ENCODE data around the gene NAPEPLD.
"Not testable (repeated sequence)": the region's sequence is repeated elsewhere in the genome, so short reads cannot be mapped to it uniquely, and the experiment has no call there.

Gene NAPEPLD

DNA sequence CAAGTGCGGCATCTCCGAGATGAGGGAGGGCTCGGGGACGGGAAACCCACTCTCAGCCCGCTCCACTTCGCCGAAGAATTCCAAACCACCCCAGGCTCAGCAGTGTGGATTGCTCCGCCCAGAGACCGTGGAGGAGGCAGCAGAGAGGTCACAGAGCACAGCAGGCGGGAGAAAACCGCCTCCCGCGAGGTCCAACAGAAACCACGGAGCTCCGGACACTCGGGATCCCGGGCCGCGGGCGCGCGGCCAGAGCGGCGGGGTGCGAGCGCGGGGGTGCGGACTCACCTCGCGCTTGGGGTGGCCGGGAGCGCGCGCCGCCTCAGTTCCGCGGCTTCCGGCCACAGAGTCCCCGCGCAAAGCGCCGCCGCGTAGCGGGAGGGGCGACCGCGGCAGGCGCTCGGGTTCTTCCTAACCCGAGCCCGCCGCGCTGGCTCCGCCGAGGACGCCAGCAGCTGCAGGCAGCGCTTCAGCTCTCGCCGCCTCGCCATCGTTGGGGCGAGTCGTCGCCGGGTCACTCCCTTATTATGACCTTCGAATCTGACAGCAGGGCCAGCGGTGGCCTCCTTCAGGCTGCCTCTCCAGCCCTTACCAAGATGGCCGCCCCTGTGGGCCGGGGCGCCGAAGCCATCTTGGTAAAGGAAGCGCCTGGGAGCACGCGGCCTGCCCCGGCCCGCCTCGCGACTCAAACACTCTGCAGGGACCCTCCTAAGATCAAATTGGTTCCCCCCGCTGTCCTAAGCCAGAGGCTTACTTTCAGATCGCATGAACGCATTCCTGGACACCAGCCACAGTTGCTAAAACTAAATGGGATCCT, at the start of gene NAPEPLD:
TSS of gene NAPEPLD (minus strand) at position 106 of the 814 bp plus-strand sequence. CDS start 20,323 bp downstream, outside the sequence.
- peak; percentile 67 for DNase-seq (ENCODE audit: low read depth)

DNA sequence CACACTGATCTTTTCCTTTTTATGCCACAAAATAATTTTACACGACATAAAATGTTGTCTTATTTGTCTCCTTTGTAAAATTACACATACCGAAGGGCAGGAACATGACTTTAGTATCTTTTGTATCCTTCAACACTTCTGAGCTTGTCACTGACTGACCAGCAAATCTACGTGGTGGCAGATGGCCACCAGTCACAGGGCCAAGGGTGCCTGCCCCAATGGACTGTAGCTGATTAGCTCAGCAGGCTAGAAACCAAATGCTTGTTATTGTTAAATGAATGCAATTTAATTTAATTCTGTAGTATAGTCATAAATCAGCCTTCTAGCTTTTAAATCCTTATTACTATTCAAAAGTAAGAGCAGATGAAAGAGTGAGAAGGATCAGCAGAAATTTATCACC, 49.2 kb upstream of the NAPEPLD start:
- not testable (repeated sequence) for DNase-seq (ENCODE audit: low read depth)

DNA sequence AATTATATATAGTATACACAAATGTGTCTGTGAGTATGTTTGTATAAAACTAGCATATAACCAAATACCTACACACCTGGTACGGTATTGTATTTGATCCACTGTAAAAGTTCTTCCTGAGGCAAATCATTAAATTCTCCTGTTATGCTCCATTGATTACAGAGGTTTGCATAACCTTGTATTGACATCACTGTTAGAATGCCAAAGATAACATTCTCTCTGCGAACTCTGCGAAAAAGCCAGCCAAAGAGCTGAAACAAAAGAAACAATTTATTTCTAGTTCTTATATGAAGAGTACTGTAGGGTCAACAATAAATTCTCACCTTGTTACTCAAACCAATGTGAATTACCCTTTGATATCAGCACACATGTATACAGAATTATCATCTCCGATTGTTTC, 46.5 kb upstream of the NAPEPLD start:
- DNase-seq (ENCODE audit: low read depth): not testable (repeated sequence)

DNA sequence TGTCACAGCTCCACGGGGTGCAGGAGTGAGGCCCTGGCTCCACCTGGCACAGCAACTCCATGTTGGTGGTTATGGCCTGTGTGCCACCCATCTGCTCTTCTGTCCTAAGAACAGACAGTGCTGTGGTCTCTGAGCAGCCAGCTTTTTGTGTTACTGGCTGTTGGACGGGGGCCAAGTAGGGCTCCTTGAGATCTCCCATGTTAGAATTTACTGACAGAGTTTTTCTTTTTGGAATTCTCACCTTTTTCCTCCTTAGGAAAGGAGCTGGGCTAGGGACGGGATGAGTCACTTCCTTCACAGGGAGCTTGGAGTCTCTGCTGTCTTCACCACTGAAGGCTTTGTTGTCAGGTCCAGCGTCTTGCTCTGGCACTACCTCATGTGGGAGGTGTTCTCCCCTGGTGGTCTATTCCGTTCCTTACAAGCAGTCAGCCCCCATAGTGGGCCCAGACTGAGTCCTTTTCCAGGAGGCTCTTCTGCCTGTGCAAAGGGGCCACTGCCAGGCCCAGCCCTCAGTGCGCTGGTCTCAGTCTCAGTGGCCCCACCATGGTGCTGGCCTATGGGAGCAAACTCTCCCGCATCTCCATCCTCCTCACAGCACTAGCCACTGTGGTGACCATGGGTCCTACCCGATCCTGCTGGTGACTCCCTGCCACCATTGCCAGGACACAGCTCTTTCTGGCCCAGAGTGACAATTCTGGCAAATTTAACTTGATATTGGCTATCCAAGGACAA, 23.7 kb upstream of the NAPEPLD start:
- not testable (repeated sequence) for DNase-seq (ENCODE audit: low read depth)

DNA sequence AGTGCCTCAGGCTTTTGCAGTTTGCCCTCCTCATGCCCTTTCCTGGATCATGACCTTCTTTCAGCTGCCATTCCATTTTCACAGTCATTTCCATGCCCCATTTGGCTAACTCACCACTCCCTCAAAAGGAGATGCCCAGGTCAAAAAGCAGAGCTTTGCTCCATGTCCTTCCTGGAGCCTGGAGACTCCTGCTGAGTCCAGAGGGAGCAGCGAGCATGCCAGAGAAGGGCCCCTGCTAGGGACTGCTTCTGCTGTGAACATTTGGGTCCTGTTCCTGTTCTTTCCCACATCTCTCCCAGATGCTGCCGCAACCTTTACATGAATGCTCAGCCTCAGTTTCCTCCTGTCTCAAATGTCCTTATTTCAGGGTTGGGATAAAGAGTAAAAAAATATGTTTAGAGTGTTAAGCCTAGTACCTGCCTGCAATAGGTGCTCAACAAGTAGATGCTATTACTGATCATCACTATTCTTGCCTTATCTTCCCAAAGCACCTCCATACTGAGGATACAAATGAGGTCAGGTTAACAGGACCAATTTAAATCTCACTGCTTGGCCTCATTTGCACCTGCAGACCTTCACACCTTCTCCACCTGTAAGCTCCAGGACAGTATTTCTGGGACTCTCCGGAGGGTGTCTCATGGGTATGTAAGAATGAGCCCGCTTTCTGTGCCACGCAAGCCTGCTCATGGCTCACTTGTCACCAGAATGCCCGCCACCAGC, 23.0 kb upstream of the NAPEPLD start:
- DNase-seq (ENCODE audit: low read depth): not testable (repeated sequence)

DNA sequence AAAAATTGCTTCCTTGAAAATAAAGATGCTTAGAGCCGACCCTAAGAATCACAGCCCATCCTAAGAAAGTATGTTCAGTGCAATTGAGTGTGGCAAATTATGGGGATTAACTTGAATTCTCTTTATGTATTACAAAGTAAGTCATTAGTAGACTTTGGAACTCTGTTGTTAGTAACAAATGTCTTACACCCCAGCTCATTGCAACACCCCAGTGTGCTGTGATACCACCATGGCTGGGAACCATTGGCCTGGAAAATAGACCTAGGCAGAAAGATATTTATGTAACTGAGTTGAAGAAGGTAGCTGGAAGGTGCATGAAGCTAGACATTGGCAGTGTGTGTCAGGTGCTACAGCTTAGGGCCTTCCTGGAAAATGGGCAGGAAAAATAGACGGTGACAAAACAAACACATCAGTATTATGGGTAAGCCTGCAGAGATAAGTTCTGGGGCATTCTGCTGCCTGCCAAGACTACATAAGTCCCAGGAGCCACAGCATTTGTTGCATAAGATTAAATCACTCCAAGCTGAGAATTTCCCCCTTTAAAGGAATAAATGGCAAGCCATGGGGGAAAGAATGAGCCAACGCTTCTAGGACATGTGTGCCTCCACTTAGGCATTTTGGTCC, 18.1 kb upstream of the NAPEPLD start:
- DNase-seq (ENCODE audit: low read depth): not testable (repeated sequence)

DNA sequence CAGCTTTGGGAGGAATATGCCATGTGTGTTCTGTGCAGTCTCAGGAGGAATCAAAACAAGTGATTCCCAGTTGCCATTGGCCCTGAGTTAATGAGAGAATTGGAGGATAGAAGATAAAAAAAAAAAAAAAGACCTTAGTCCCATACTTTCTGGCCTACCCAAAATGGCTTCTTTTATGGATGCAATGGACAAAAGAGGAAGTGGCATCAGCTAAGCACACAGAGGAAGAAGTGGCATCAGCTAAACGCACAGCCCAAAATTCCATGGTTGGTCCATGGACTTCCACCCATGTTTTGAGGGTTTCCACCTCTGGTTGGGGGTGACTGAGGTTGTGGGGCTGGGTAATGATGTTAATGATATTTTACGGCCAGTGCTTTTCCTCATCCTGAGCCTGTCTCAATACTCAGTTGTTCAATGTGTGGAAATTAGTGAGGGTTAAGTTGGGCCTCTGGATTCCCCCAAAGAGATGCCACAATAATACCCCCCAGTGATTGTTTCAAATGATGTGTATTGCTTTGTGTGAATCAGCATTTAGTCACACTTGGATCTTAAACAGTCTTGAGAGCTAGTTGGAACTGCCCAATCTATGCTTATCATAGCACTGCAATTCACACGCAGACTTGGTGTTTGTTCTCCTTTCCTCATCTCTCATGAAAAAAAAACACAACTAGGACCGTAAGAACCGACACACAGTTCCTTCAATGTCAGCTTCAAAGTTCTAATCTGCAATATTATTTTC, 14.4 kb upstream of the NAPEPLD start:
- not testable (repeated sequence) for DNase-seq (ENCODE audit: low read depth)

DNA sequence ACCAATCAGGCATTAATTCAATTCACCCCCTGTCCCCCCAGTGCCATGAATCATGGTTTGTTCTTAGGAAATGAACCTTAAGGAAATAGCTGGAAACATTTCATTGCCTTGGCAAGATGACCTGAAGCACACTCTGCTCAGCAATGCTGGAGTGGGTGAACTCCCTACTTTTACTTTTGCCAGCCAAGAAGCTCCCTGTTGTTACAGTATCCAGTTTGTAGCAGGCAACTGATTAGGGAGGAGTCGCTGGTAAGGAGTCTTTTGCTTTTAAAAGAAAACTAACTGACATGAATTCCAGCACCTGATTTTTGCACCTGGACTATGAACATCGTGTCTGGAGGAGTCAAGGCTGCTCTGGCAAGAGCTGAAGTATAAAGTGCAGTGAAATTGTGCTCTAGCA, 13.7 kb upstream of the NAPEPLD start:
- not testable (repeated sequence) for DNase-seq (ENCODE audit: low read depth)

DNA sequence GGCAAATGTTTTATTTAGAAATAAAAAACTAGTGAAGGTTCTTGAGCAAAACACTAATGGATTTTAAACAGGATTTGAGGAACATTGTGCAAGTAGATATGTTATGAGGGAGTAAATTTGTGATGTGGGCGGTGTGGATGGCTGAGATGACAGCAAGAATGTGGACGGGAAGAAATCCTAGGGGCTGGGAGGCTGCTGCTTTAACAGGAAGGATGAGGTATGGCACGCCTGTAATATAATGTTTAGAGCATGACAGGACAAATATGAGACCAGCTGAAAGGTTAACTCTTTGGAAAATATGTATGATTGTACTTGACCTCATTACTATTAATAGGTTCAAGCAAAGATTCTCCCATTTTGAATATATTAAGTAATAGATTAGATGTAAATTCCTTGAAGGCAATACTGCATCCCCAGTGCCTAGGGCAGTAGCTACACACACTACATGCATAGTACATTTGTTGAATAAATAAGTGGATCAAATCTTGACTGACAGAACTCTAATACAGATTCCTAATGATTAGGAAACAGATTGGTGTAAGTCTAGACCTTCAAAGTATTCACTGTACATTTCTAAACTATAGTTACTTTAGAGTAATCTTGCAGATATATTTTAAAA, 13.2 kb upstream of the NAPEPLD start:
- DNase-seq (ENCODE audit: low read depth): not testable (repeated sequence)

DNA sequence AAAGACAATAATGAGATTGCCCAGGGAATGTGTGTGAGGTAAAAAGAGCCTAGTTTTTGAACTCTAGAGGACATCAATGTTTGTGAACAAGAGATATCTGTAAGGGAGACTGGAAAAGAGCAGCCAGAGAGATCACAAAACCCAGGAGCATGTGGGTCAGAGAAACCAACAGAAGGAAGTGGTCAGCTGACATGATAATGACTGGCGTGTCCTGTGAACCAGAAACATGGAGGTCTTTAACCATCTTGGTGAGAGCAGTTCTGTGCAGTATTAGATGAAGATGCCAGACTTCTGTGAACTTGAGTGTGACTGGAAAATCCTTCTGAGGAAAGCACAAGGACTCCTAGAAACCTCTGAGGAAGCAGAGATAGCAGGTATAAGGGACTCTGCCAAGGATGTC, 10.2 kb upstream of the NAPEPLD start:
- DNase-seq (ENCODE audit: low read depth): not testable (repeated sequence)

DNA sequence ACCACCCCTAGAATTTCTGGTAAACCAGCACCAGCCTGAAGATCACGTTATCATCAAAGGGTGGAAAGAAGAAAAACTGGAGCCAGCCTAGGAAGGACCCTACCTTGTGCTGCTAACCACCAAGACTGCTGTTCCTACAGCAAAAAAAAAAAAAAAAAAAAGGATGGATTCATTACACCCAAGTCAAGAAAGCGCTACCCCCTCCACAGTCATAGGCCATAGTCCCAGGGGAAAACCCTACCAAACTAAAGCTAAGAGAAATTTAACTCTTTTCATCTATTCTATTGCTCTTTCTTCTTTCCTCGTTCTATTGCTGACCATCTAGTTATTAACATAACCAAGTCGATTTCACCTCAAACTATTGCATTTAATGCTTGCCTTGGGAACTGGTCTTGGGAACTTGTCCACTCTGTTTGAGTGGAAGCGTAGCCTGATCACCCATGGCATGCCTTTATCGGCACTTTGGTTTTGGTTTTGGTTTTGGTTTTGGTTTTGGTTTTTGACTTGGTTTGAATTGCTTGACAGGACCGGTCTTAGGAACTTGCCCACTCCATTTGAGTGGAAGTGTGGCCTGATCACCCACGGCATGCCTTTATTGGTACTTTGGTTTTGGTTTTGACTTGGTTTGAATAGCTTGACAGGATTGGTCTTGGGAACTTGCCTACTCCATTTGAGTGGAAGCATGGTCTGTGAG, 6.6 kb upstream of the NAPEPLD start:
- not testable (repeated sequence) for DNase-seq (ENCODE audit: low read depth)

DNA sequence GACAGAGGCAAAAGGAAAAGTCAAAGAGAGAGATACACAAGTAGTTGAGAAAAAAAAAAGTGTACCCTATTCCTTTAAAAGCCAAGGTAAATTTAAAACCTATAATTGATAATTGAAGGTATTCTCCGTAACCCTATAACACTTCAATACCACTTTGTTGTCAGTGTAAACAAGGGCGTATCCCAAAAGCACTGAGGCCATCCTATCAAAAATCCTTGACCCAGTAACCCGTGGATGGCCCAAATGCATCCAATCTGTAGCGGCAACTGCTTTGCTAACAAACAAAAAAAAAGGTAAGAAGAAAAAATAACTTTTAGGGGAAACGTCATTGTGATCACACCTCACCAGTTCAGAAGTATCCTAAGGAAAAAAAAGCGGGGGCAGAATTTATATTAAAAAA, 5.1 kb upstream of the NAPEPLD start:
- no peak for DNase-seq (ENCODE audit: low read depth)

DNA sequence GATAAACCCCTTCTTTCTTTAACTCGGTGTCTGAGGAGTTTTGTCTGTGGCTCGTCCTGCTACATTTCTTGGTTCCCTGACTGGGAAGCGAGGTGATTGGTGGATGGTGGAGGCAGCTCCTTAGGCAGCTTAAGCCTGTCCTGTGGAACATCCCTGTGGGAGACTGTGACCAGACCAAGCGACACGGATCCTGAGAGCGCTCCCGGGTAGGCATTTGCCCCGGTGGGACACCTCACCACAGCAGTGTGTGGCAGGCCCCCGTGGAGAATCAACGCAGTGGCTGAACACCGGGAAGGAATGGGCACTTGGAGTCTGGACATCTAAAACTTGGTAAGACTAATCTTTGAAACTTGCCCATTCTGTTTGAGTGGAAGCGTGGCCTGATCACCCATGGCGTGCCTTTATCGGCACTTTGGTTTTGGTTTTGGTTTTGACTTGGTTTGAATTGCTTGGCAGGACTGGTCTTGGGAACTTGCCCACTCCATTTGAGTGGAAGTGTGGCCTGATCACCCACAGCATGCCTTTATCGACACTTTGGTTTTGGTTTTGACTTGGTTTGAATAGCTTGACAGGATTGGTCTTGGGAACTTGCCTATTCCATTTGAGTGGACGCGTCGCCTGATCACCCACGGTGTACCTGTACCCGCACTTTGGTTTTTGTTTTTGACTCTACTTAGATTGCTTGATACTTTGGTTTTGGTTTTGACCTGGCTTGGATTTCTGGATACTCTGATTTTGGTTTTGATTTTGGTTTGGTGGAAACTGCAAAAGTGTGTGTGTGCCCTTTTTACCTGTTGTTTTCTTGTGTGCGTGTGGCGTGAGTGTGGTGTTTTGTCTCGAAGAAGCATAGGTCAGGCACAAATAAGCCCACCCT, 4.1 kb upstream of the NAPEPLD start:
- not testable (repeated sequence) for DNase-seq (ENCODE audit: low read depth)

DNA sequence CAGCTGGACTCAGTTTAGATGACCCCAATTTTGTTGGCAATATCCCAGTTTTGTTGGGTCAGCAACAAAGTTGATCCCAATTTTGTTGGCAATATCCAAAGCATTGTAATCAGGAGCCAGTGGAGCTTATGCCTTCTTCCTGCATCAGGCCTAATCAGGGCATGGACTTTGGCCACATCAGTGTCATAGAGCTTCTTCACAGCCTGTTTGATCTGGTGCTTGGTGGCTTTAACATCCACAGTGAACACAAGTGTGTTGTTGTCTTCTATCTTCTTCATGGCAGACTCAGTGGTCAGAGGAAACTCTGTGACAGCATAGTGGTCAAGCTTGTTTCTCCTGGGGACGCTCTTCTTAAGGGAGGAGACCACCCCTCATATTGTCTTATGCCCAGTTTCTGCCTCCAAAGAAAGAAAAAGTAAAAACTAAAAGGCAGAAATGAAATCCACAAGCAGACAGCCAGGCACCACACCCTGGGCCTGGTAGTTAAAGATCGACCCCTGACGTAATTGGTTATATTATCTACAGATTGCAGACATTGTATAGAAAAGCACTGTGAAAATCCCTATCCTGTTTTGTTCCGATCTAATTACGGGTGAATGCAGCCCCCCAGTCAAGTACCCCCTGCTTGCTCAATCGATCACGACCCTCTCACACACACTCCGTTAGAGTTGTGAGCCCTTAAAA, 3.2 kb upstream of the NAPEPLD start:
- not testable (repeated sequence) for DNase-seq (ENCODE audit: low read depth)

DNA sequence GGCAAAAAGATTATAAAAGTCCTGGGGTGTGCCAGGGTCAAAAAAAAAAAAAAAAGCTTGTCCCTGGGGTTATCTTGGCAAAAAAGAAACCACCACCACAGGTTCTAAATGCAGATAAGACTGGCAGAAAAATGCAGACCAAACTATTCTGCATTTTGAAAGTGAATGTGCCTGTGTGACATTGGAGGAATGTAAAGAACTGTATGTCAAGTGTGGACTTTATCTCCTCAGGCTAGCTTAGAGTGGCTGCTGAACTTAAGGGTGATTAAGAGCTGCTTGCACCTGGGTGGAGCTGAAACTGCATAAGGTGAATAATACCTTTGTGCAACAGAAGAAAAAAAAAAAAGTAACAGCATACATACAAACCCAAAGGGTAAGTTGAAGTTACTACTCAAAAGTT, 1.3 kb upstream of the NAPEPLD start:
- no peak for DNase-seq (ENCODE audit: low read depth)

DNA sequence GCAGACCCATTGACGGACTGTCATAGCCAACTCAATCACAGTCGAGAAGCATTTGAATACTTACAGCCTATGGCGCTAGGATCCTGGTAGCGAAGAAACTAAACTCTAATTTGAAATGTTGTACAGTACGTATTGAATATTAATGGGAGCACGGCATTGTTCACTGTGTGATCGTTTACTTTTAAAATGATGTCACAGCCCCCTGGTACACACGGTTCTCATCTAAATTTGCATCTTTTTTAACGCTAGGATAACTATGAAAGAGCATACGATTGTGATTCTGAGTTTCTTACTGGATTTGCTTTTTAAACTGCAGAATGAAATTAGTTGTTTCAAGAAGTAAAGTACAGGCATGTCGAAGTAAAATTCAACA, 895 bp upstream of the NAPEPLD start:
- no peak for DNase-seq (ENCODE audit: low read depth)

DNA sequence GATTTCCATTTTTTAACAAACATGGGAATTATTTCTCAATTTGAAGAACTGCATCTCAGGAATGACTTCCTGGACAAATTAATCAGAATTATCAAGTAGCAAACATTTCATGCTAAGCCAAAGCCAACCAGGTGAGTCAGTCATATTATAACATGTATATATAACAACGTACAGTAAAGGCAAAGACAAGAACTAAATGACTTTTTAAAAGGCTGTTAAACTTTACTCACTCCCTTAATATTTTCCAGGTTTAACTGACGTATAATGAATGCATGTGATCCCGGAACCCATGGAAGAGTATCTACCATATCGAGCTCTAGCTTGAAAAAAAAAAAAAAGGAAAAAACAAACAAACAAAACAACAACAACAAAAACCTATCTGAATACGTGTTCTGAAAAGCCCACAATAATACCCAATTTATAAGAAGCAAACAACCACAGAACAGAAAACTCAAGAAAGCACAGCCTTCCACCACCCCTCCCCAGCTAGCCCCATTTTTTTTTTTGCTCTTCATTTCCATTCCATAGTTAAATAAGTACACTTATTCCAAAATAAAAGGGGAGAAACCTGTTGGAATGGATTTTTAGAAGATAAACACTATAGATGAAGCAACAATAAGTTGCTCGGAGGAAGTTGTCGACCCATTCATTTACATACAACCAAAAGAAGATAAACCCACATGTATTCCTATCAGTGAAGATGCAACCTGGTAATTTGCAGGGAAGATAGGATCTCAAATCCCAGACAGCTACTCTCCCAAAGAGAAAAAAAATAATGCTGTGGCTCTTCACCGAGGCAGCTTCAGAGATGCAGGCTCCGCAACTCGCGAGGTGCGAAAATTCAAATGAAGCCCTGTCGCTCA, 537 bp downstream of the NAPEPLD start:
- DNase-seq (ENCODE audit: low read depth): no peak

DNA sequence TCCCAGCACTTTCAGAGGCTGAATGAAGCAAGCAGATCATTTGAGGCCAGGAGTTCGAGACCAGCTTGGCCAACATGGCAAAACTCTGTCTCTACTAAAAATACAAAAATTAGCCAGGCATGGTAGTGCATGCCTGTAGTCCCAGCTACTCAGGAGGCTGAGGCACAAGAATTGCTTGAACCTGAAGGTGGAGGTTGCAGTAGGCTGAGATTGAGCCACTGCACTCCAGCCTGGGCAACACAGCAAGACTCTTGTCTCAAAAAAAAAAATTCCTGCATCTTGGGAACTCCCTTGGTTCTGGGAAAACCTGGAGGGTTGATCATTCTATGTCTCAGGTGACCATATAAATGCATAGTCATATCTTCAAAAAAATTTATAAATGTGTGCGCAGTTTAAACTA, 4.1 kb downstream of the NAPEPLD start:
- DNase-seq (ENCODE audit: low read depth): not testable (repeated sequence)
